COR-L47 (cell line): Measurements from ENCODE around the gene LRRC2.
"Not testable (repeated sequence)": the region's sequence is repeated elsewhere in the genome, so short reads cannot be mapped to it uniquely, and the experiment has no call there.

ENCODE experiments used
- DNase-seq: peaks from one replicate; lab custom pipeline; 2025; lab: John Stamatoyannopoulos, UW

The LRRC2 gene

DNA sequence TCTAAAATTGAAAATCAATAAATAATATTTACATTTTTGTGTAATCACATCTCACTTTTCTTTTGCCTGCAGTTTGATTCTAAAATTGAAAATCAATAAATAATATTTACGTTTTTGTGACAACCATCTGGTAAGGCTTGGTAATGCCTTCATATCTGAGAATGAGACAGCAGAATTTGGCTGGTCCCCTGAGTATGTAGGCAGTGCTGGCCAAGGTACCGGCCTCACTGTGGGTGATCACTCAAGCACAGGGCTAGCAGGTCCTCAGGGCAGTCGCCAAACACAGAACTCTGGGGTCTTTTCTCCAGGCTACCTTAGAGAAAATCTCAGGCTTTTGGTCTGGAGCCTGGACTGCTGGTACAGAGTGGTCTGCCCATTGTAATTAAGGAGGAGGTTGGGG, 42.1 kb downstream of the LRRC2 start:
- DNase-seq: no peak

DNA sequence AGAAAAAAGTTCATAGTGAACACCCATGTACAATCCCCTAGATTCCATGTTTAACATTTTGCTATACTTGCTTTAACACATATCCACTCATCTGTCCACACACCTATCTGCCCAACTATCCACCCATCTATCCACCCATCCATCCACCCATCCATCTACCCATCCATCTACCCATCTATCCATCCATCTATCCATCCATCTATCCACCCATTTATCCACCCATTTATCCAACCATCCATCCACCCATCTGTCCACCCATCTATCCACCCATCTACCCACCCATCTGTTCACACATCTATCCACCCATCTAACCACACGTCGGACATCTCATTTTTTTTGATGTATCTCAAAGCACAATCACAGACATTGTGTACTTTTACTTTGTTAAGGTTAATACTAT, 42.5 kb downstream of the LRRC2 start:
- DNase-seq: no peak

DNA sequence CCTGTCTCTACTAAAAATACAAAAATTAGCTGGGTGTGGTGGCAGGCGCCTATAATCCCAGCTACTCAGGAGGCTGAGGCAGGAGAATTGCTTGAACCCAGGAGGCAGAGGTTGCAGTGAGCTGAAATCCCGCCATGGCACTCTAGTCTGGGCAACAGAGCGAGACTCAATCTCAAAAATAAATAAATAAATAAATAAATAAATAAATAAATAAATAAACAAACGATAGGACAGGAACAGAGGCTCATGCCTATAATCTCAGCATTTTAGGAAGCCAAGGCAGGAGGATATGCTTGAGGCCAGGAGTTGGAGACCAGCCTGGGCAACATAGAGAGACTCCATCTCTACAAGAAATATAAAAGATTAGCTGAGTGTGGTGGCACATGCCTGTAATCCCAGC, 43.9 kb downstream of the LRRC2 start:
- DNase-seq: not testable (repeated sequence)

DNA sequence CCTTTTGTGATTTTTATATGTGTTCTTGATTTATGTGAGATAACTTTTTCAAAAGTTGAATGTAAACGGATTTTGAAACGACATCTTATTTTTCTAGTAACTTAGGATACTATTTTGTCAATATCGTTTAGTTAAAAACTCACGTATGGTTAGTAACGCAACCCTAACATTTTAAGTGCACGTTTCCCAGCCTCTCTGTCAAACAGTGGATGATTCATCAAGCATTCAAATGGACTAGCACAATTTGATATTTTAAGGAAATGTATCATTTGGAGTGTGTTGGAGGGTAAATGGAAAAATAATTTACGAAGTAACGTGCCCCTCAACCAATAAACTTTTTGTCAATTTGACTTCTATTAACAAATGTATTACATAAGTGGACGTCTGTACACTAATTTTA, 45.0 kb downstream of the LRRC2 start:
- DNase-seq: no peak

DNA sequence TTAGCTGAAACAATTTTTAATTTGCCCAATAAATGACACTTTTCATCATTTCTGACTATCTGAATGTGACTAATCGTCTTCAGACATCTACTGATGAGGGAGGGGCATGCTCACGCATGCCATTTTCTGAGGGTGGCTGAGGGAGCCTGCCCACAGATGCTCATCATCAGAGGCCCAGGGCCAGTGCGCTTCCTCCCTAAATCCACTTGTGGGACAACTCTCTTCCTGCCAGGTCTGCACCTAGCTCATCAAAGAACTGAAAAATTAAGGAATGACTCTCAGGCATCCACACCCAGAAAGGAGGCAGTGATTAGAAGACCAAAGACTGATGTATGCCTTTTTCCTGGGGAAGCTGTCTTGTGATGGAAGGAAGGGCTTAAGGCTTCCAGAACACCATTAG, 45.6 kb downstream of the LRRC2 start:
- no peak for DNase-seq

DNA sequence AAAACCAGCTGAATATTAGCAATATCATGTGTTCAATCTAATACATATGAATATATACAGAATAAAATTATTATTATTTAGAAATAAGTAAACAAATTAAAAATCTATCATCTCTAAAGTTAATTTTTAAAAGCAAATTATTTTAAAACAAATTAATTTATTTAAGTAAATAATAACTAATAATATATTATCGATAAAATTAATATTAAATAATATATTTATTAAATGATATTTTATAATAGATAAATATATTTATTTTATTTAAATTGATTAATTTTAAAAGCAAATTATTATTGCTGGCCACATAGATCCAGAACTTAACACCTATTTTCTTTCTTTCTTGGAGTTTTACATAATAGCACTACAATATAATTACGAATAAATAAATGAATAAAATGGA, 46.1 kb downstream of the LRRC2 start:
- DNase-seq: no peak

DNA sequence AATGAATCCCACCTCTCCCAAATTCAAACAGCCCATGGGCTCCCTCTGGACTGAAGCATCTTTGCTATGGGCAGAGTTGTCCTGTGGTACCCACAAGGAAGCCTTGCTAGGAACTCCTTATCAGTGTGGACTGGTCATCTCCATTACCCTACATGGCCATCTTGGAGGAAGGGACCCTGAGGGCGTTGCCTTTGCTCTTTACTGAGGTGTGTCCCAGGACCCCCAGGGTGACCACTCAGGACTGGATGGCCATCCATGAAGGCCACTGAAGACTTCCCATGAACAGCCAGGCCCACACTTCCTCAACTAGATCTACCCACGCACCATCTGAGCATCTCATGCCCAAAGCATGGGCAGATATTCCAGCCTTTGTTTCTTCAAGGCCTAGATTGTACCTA, 48.3 kb downstream of the LRRC2 start:
- no peak for DNase-seq

DNA sequence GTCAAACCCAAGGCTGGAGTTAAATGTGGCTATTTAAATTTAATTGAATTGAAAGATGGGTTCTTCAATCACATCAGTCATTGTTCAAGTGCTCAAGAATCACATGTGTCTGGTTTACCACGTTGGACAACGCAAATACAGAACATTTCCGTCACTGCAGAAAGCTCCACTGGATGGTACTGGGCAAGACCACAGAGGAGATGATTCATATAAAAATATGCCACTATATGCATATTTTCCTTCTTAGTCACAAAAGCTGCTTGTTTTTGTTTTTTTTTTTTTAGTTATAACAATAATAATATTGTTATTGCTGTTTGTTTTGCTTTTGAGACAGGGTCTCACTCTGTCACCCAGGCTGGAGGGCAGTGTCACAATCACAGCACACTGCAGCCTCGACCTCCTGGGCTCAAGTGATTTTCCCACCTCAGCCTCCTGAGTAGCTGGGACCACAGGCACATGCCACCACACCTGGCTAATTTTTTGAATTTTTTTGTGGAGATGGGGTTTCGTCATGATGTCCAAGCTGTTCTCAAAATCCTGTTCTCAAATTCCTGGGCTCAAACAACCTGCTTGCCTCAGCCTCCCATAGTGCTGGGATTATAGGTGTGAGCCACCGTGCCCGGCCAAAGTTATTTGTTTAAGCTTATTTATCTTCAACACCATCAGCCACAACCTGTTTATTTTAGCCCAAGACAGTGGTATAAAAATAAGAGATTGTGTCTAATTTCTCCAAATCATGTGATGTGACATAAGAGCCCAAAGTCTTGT, 48.9 kb downstream of the LRRC2 start:
- no peak for DNase-seq

DNA sequence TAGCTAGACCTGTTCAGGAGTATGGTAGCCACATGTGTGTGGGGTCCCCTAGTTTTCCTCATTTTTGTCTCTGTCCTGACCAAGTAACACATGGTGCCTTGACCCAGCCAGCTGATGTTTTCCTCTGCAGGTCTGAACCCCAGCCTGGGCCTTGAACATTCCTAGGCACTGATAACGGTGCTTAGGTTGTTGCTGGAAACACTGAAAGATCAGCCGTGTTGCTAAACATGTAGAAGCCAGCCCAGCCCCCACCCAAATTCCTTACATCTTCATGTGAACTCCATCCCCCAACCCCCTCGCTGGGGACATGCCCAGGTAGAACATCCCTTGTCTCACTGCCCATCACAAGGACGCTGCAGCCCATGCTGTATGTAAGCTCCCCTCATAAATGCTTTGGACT, 49.6 kb downstream of the LRRC2 start:
- DNase-seq: no peak

DNA sequence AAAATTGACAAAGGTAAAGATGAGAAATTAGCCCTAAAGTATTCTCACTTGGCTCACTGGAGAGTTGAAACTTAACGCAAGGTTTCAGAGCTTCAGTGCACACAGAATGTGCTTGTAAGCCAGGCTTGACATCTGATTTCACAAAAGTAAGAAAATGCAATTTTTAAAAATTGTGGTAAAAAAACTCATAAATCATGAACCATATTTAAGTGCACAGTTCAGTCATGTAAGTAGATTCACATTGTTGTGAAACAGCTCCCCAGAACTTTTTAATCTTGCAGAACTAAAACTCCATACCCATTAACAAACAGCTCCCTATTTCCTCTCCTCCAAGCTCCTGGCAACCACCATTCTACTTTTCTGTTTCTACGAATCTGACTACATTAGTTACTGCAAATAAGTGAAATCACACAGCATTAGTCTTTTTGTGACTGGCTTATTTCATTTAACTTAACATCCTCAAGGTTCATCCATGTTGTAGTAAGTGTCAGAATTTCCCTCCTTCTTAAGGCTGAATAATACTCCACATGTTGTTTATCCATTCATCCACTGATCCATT, 53.8 kb downstream of the LRRC2 start:
- DNase-seq: no peak

DNA sequence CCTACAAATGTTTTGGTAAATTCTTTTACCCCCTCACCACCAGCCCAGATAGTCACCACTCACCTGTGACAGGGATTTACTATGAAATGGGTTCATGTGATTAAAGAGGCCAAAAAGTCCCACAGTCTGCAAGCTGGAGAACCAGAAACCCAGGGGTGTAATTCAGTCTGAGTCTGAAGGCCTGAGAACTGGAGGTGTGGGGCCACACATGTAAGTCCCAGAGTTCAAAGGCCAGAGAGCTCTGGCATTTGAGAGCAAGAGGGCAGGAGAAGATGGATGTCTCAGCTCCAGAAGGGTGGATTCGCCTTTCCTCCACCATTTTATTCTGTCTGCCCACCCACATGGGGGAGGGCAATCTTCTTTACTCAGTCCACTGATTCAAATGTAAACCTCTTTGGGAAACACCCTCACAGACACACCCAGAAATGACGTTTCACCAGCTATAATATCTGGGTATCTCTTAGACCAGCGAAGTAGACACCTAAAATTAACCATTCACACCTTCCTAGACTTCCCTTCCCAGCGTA, 56.4 kb downstream of the LRRC2 start:
- DNase-seq: no peak

DNA sequence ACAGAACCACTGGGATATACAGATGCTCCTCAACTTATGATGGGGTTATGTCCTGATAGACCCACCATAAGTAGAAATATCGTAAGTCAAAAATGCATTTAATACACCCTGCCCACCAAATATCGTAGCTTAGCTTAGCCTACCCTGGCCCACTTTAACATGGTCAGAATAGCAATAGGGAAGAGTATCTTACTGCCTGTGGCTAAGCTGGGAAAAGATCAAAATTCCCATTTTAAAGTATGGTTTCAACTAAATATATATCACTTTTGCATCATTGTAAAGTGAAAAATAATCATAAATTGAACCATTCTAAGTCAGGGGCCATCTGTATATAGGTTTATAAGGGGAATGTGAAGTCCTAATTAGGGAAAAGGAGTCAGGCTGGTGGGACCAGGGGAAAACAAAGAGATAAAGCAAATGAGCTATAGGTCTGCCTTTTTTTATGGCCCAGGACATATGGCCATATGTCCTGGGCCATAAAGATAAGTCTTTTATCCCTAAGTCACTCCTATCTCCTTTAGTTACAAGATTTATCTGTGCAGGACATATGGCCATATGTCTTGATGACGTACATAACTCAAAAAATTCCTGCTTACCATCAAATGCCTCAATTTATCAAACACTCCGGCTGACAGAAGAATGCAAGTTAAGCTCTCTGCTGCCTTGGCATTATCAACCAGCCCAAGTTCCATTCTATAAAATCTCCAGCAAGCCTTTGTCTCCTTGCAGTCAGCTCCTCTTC, 57.1 kb downstream of the LRRC2 start:
- DNase-seq: no peak

DNA sequence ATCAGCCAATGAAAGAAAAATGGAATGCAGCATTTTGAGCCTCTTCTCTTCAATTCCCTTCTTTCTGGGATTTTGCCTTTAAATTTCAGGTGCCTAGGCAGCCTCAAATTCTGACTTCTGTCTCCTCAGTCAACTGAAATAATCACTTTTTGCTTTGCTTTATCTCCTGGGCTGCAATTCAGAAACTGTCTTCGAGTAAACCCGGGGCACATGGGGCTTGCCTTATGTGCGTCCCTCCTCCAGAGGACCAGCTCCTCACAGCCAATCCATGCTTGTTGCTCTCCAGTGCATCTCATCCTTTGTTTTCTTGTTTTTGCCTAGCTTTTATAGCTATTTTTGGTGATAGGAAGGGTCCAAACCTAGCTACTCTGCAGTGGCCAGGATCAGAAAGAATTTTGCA, 59.6 kb downstream of the LRRC2 start:
- no peak for DNase-seq

DNA sequence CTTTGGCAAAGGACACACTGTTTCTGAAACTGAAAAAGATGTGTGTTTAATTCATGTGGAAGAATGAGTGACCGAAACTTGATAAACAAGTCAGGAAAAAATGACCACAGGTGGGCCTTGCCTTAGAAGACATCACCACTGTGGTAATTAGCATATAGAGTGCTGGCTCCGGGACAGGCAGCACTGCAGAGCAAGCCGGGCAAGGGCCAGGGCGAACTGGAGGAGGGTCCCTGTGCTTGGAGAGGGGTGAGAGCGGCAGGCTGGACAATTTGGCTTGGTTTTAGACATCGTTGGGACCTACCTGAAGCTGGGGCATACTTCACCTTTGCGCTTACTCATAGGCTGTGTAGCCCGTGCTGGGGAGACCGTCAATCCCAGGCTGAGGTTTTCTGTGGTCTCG, 60.1 kb downstream of the LRRC2 start:
- DNase-seq: no peak

DNA sequence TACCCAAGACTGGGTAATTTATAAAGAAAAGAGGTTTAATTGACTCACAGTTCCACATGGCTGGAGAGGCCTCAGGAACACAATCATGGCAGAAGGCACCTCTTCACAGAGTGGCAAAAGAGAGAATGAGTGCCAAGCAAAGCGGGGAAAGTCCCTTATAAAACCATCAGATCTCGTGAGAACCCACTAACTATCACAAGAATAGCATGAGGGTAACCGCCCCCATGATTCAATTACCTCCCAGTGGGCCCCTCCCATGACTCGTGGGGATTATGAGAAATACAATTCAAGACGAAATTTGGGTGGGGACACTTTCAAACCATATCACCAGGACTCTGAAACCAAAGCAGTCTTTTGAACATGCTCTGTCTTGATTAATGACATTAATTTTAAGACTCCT, 61.3 kb downstream of the LRRC2 start:
- no peak for DNase-seq

DNA sequence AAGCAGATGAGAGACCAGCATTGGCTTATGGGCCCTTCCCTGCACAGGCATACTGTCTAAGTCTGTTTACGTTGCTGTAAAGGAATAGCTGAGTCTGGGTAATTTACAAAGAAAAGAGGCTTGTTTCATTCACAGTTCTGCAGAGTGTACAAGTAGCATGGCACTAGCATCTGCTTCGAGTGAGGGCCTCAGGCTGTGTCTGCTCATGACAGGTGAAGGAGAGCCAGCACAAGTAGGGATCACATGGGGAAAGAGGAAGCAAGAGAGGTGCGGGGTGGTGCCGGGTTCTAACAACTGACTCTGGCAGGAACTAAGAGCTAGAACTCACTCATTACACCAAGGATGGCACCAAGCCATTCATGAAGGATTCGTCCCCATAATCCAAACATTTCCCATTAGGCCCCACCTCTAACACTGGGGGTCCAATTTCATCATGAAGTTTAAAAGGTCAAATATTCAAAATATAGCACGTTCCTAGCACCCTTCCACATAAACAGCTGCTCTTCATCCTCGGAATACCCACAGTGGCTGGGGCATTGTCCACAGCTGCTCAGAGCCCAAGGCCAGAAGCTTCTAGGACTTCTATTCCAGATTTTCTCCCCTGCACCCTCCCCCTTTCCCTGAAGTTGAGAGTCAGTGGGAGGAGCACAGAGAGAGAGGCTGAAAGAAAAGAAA, 62.8 kb downstream of the LRRC2 start:
- DNase-seq: no peak

DNA sequence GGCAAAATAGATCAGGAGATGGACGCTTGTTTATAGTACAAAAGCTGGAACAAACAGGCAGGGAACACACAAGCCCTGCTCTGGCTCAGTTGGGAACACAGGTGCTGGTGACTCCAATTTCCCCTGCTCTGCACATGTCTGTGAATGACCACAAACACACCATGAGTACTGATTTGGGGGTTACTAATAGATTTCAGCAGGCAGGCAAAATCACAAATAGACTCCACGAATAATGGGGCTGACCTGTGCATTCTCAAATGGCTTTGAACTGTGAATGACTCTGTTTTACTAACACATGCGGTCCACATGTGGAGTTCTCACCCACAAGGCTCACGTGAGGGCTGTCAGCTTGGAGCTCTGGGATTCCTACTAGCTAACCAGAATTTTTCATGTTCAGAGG, 64.4 kb downstream of the LRRC2 start:
- DNase-seq: no peak

DNA sequence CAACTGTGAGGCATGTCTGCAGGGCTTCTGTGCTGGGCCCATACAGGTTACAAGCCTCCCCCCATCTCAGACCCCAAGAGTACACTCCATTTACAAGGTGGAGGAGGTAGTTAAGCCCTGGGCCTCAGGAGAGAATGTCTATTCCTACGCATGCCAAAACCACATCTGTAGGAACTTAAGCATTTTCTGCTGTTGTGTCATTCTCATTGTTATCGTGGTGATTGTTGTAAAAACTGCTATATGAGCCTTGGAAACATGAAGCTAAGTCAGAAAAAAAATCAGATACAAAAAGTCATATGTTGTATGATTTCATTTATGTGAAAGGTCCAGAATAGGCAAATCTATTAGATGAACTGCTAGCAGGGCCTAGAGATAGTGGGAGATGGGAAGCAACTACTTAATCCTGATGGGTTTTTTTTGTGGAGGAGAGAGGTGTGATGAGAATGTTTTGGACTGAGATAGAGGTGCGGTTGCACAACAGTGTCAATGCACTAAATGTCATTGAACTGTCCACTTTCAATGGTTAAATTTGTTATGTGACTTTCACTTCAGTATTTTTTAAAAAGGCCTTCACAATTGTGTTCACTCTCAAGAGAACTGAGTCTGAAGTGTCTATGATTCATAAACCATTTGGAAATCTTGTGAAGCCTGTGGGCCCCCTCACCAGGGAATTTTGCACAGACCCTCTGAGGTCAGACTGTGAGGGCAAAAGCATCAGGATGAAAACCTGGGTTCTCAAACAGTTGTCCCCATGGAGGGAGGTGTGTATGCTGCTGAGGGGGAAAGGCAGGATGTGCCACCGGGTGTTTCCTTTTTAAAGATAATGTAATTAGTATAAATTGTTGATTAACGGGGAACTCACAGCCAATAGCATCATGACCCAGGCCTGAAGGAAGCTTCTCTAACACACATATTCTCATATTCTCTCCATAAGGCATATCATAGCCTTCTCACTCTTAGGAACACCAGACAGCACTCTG, 65.2 kb downstream of the LRRC2 start:
- no peak for DNase-seq

DNA sequence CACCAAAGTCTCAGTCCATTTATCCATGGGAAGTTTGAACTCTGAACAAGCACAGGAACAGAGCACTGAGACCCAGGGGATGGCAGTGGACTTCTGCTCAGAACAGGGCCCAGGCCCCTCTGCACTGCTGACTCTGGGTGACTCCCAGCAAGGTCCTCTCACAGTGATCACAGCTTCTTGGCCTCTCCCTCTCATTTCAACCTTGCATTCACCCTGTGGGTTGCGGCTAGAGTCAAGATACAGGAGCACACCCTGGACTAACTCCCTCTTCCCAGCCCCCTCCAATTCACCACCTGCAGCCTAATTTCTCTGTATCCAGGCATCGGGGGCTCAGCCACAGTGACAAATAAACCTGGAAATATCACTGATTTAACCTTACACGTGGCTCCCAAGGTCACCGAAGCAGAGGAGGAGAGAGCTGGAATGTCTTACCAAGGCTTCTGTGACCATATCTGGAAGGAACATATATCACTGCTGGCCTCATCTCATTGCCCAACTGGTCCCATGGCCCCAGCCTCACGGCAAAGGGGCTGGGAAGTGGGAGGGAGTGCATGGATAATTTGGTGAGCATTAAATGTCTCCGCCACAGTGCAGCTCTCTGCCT, 67.1 kb downstream of the LRRC2 start:
- no peak for DNase-seq

DNA sequence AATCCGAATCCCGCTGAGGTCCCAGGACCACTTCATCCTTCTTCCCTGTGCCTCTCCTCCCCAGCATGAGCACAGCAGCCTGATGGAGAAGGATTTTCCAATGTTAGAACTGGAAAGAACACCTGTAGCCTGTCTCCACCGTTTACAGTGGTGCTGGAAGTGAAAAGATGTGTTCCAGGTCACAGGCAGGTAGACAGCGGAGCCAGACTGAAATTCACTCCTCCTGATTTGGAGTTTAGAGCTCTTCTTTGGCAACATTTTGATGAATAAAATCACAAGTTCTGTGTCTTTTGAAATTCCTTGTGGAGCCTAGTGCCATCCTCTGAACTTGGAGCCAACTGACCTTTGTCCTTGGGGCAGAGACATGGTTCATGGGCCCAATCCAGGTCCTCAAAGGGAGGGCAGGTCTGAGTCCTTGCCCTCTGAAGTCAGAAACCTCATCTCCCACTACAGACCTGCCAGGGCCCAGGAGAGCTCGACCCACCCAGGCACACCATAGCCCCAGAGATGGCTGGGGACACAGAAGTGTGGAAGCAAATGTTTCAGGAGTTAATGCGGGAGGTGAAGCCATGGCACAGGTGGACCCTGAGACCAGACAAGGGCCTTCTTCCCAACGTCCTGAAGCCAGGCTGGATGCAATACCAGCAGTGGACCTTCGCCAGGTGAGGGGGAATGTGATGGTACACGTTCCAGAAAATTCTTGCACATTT, 68.4 kb downstream of the LRRC2 start, which contains the start of gene RTP3:
Gene RTP3 (plus strand): TSS at position 421 of the 710 bp plus-strand sequence. CDS start 87 bp downstream, at position 508.
- no peak for DNase-seq
